ENCODE data around the gene TRIM58.

GRCh38 chr1:247908766-247909165 lies 51.8 kb downstream of the TRIM58 start:
- TF ChIP-seq, protein P1, sequence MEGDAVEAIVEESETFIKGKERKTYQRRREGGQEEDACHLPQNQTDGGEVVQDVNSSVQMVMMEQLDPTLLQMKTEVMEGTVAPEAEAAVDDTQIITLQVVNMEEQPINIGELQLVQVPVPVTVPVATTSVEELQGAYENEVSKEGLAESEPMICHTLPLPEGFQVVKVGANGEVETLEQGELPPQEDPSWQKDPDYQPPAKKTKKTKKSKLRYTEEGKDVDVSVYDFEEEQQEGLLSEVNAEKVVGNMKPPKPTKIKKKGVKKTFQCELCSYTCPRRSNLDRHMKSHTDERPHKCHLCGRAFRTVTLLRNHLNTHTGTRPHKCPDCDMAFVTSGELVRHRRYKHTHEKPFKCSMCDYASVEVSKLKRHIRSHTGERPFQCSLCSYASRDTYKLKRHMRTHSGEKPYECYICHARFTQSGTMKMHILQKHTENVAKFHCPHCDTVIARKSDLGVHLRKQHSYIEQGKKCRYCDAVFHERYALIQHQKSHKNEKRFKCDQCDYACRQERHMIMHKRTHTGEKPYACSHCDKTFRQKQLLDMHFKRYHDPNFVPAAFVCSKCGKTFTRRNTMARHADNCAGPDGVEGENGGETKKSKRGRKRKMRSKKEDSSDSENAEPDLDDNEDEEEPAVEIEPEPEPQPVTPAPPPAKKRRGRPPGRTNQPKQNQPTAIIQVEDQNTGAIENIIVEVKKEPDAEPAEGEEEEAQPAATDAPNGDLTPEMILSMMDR (IDR thresholded peaks at IDR 0.05; ENCODE audit: low read length) = no peak
- no peak for TF ChIP-seq EZH2 (IDR thresholded peaks at IDR 0.05; ENCODE audit: borderline replicate concordance, low read length)
